Measurements from ENCODE around the gene NDUFB2. TPM values are rescaled to one million over a fixed set of nuclear protein-coding genes. Genes with fewer than 3 reads are reported as not detected.

The NDUFB2 gene
- total and polyA plus RNA-seq, 2 of the 13 experiments (the other 11 are each of a cell fraction or from before 2014, with no cell fraction given) = 206 to 221 TPM

- no peak for TF ChIP-seq ZFP36 (IDR thresholded peaks at IDR 0.05; ENCODE audit: borderline replicate concordance, low read depth, low read length, partially characterized antibody)
- no peak for TF ChIP-seq MYNN (CRISPR knock-in tag; IDR thresholded peaks at IDR 0.05; ENCODE audit: low read depth)
- no peak for TF ChIP-seq KLF6 (CRISPR knock-in tag; IDR thresholded peaks at IDR 0.05)
- TF ChIP-seq GTF2F1 (IDR thresholded peaks at IDR 0.05; ENCODE audit: low read length) = no peak
- TF ChIP-seq KLF11 (CRISPR knock-in tag; IDR thresholded peaks at IDR 0.05) = no peak
- TF ChIP-seq SKIL (CRISPR knock-in tag; IDR thresholded peaks at IDR 0.05; ENCODE audit: borderline replicate concordance) = no peak
- TF ChIP-seq CC2D1A (CRISPR knock-in tag; IDR thresholded peaks at IDR 0.05) = no peak
- Histone ChIP-seq H3K4me2 (ENCODE audit: low read depth, low read length) (no peak overlapping the region), H4K20me1 (ENCODE audit: insufficient read depth, low read length) (no peaks in the 10 kb centered on the region), H3K9me3 (ENCODE audit: low read length) (no peaks in the 10 kb centered on the region), H3K4me3 (replicated peaks in 1 of 3; ENCODE audit: insufficient read depth in 1 of 3, low read depth in 2 of 3, low read length in 3 of 3) (no peak overlapping the region), H3K79me2 (ENCODE audit: insufficient read depth, low read length) (no peaks in the 10 kb centered on the region), H3K4me1 (ENCODE audit: insufficient read depth, low read length) (peaks cover 8% of the 10 kb centered on the region; the same call in 1 of the 2 replicates), H3K27ac (ENCODE audit: extremely low read length, insufficient read depth, low read length) (no peak overlapping the region), H3K9ac (ENCODE audit: insufficient read depth, low read depth, low read length) (no peak overlapping the region), H3K27me3 (ENCODE audit: control insufficient read depth in 1 of 2, insufficient read depth in 2 of 2, low read length in 2 of 2) (no peaks in the 10 kb centered on the region), H2AFZ (ENCODE audit: low read length) (no peak overlapping the region), H3K36me3 (replicated peaks in 1 of 2; ENCODE audit: control insufficient read depth in 1 of 2, insufficient read depth in 2 of 2, low read length in 2 of 2) (peaks cover 1 to 16% of the 10 kb centered on the region in 2 experiments; a peak in 3 of 5 replicates)
- no TSS peak for BruUV-seq (replicated peaks)
- POLR2A ChIA-PET = interaction anchor here (0.7 to 1.4 kb wide), 3 partner anchors 11 to 29 kb away, joined by 3 to 6 read pairs (median 3); partner anchors contain the start of gene NDUFB2
- in situ Hi-C loops (cut with HindIII; ENCODE audit: extremely low pct_ligation_motif_present, low pct_unique_long_range_greater_than_20kb) (loop anchor here (25.0 kb wide), 1 partner anchor 327 kb away; the partner anchor contains the start of gene MRPS33), intact Hi-C loops (cut with micrococcal nuclease; ENCODE audit: unreplicated experiment) (no loop called here)
- DNase-seq (ENCODE audit: low spot score) = no peak
- CTCF ChIA-PET (ENCODE audit: low intra/inter-chr PET ratio, low total read pairs) = no interaction called here
- ATAC-seq = no peak
- 96% methylated on average over 9 of the region's 10 CpGs for WGBS (ENCODE audit: low lambda C conversion rate)
- FAIRE-seq = no peak
Observed at GRCh38 chr7:140685407-140686087, 11.0 kb upstream of the NDUFB2 start.
